HepG2 (cell line): ENCODE results near the gene SYT7. TPM values are rescaled to one million over a fixed set of nuclear protein-coding genes. Genes with fewer than 3 reads are reported as not detected.

Experiments
- ARID3A ChIP-seq: IDR thresholded peaks from 2 replicates; pipeline ENCODE4 v1.6.1; 2012; ENCODE audit warnings: low read depth, low read length, improper control_type of control experiment
- CHCHD3 ChIP-seq: sonication (generic); formaldehyde crosslinking; IDR thresholded peaks from 2 replicates; pipeline ENCODE4 v1.8.0; 2022; ENCODE audit warnings: mild to moderate bottlenecking, missing genetic modification reagents, moderate library complexity
- CTCF ChIP-seq: sonication (generic); formaldehyde crosslinking; IDR thresholded peaks from 2 replicates; pipeline ENCODE4 v1.5.0; 2020; ENCODE audit warnings: mild to moderate bottlenecking, missing genetic modification reagents, moderate library complexity
- GZF1 ChIP-seq: sonication (generic); formaldehyde crosslinking; IDR thresholded peaks from 2 replicates; pipeline ENCODE4 v1.5.1; 2020; ENCODE audit warnings: mild to moderate bottlenecking, missing genetic modification reagents
- HNRNPLL ChIP-seq: fragments of 200-400 bp; formaldehyde crosslinking; IDR thresholded peaks from 2 replicates; pipeline ENCODE4 v1.6.1; 2017; ENCODE audit warnings: mild to moderate bottlenecking, low read depth, low read length; ENCODE audit not compliant: poor library complexity, severe bottlenecking
- KDM6A ChIP-seq: IDR thresholded peaks from 2 replicates; pipeline ENCODE4 v1.6.1; 2016; ENCODE audit warnings: low read depth
- MYC ChIP-seq: sonication (generic); formaldehyde crosslinking; IDR thresholded peaks from 2 replicates; pipeline ENCODE4 v1.9.0; 2021; ENCODE audit warnings: missing genetic modification reagents, borderline replicate concordance
- PAXIP1 ChIP-seq: sonication (generic); formaldehyde crosslinking; conservative IDR thresholded peaks from 2 replicates; pipeline ENCODE4 v1.4.0; 2020; ENCODE audit warnings: mild to moderate bottlenecking, missing genetic modification reagents, moderate library complexity
- RAD51 ChIP-seq: fragments of 450-650 bp; IDR thresholded peaks from 2 replicates; pipeline ENCODE4 v1.6.1; 2016; ENCODE audit warnings: borderline replicate concordance
- ZBTB1 ChIP-seq: sonication (generic); formaldehyde crosslinking; IDR thresholded peaks from 2 replicates; pipeline ENCODE4 v1.4.0; 2020; ENCODE audit warnings: missing genetic modification reagents, borderline replicate concordance
- ZBTB25 ChIP-seq: IDR thresholded peaks from 2 replicates; pipeline ENCODE4 v1.6.1; 2018; ENCODE audit warnings: missing genetic modification reagents
- ZFP82 ChIP-seq: sonication (generic); formaldehyde crosslinking; IDR thresholded peaks from 2 replicates; pipeline ENCODE4 v1.5.1; 2020; ENCODE audit warnings: mild to moderate bottlenecking, missing genetic modification reagents, borderline replicate concordance
- ZNF136 ChIP-seq: sonication (generic); formaldehyde crosslinking; IDR thresholded peaks from 2 replicates; pipeline ENCODE4 v1.8.1; 2022; ENCODE audit warnings: low read depth, mild to moderate bottlenecking, moderate library complexity, missing genetic modification reagents
- ZNF224 ChIP-seq: sonication (generic); formaldehyde crosslinking; IDR thresholded peaks from 2 replicates; pipeline ENCODE4 v1.5.0; 2020; ENCODE audit warnings: mild to moderate bottlenecking, missing genetic modification reagents
- ZNF503 ChIP-seq: sonication (generic); formaldehyde crosslinking; IDR thresholded peaks from 2 replicates; pipeline ENCODE4 v1.4.0; 2020; ENCODE audit warnings: missing genetic modification reagents
- ZNF639 ChIP-seq: conservative IDR thresholded peaks from 2 replicates; pipeline ENCODE4 v1.6.1; 2018; ENCODE audit warnings: missing genetic modification reagents
- polyA plus RNA-seq, 8 experiments: library from polyadenylated mRNA; depleted of rRNA in 3 of 8; stranded (reverse) in 7 of 8; unstranded in 1 of 8; fragments of >200 nt; fragmentation: Illumina TruSeq in 4 of 8; extraction: Trizol in 4 of 8; gene quantifications; 2 replicates each; pipeline versions ENCODE4 v1.2.1 to v1.2.3, GENCODE V29; 2011 to 2016; ENCODE audit warnings: low read depth in 4 of 8, missing spikeins in 1 of 8, mixed read lengths in 1 of 8; ENCODE audit not compliant: insufficient read depth in 1 of 8
- total RNA-seq, 5 experiments: library from RNA; depleted of rRNA; stranded (reverse); fragments of >200 nt; fragmentation: Illumina TruSeq; extraction: Trizol; gene quantifications; 2 replicates each; pipeline ENCODE4 v1.2.3, GENCODE V29; 2016; ENCODE audit warnings: low read depth in 1 of 5

SYT7 gene
- total and polyA plus RNA-seq, 2 of the 13 experiments (the other 11 are each of a cell fraction or from before 2014, with no cell fraction given) = 1.4 to 4.4 TPM

- 0 out of 2 replicates have a peak, but pooled peaks have one; percentile 64 for TF ChIP-seq CHCHD3 (CRISPR knock-in tag)
- TF ChIP-seq ZFP82 = 0 out of 2 replicates have a peak, but pooled peaks have one; percentile 43
- TF ChIP-seq ZNF224 (CRISPR knock-in tag) = no peak
- no peak for TF ChIP-seq RAD51
- TF ChIP-seq ZNF136 (CRISPR knock-in tag) = peak; percentile 41; the same call in 1 of the 2 replicates
- no peak for TF ChIP-seq PAXIP1 (CRISPR knock-in tag)
- TF ChIP-seq ZNF503 = no peak
- no peak for TF ChIP-seq KDM6A
- TF ChIP-seq ZNF639 (CRISPR knock-in tag) = no peak; the same call in 1 of the 2 replicates
- TF ChIP-seq MYC (CRISPR knock-in tag) = peak; percentile 71; the same call in 1 of the 2 replicates
- no peak for TF ChIP-seq ZBTB1
- TF ChIP-seq ARID3A = no peak
- TF ChIP-seq ZBTB25 (CRISPR knock-in tag) = no peak
- peak; percentile 96 for TF ChIP-seq HNRNPLL
- no peak for TF ChIP-seq GZF1 (CRISPR knock-in tag)
- peak; percentile 79 for TF ChIP-seq CTCF (CRISPR knock-in tag)
Measured at GRCh38 chr11:61509043-61510029, 71.5 kb downstream of the SYT7 start (continued).
